Lower leg skin (tissue), 4 donors: ENCODE data around the gene RMI2. TPM values are rescaled to one million over a fixed set of nuclear protein-coding genes. Genes with fewer than 3 reads are reported as not detected.

Experiments
- DNase-seq, 2 donors: peaks; one replicate each; pipeline ENCODE4 v3.0.0-alpha.2; 2019; ENCODE audit warnings: low spot score in 2 of 2
- H3K4me3 ChIP-seq: fragments of 200-600 bp; sonication (generic); 2 replicates; pipeline ENCODE4 v1.5.1; 2017; ENCODE audit warnings: mild to moderate bottlenecking, low read depth; ENCODE audit not compliant: poor library complexity, severe bottlenecking
- CTCF ChIP-seq, 3 donors: fragments of 450-650 bp; IDR thresholded peaks; one replicate each; pipeline ENCODE4 v1.5.1; 2016; ENCODE audit warnings: antibody characterized with exemption in 3 of 3, mild to moderate bottlenecking in 3 of 3, moderate library complexity in 2 of 3
- POLR2A ChIP-seq, 2 donors: fragments of 450-650 bp; IDR thresholded peaks; one replicate each; pipeline ENCODE4 v1.6.1; 2016 to 2017; ENCODE audit warnings: antibody characterized with exemption in 2 of 2, mild to moderate bottlenecking in 1 of 2, moderate library complexity in 1 of 2
- whole genome bisulfite sequencing, 2 donors: methylation state at CpG; one replicate each; pipeline ENCODE4 v1.1.5; 2018; 5-methylcytosine and 5-hydroxymethylcytosine counted together
- intact Hi-C: fragments of 100-400 bp; cut with DNase I; formaldehyde crosslinking; loops from one replicate; pipeline ENCODE4 v1.15.0; 2023; ENCODE audit warnings: low total_unique reads
- total RNA-seq, 4 donors: library from RNA; depleted of rRNA; stranded (reverse); fragments of >200 nt; gene quantifications; one replicate each; pipeline ENCODE4 v1.1.0, GENCODE V29; 2016

The RMI2 gene
- total RNA-seq, 4 donors from 2014 or later = 5.9 to 12.7 (median 7.9) TPM

DNA sequence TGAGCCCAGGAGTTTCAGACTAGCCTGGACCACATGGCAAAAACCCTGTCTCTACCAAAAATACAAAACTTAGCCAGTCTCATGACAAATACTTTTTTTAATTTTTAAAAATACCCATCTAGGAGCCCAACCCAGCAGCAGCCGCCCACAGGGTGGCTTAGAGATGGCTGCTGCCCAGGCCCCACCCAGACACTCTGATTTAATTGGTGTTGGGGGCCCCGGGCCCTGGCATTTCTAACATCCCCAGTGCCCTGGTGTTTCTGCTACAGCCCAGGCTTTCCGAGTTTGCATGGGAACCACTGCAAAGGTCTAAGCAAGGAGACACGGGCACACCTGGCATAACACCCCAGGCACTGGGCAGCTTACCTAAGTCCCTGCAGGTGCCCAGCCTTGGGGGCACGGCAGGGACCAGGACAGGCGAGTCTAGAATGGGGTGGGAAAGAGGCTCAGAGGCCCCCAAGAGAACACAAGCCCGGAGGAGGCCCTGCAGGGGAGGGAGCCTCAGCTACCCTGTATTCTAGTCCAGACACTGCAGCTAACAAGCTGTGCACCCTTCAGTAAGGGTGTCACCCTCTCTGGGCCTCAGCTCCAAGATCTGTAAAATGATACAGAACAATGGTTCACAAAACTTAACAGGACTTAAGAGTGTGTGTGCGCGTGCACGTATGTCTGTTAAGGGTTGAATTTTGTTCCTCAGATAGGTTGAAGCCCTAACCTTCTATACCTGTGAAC is 48.8 kb downstream of the RMI2 start:
- intact Hi-C loops = loop anchor here (10.0 kb wide), 1 partner anchor 429 kb away; no protein-coding TSS in a partner anchor
- H3K4me3 ChIP-seq = no peak overlapping the region
- TF ChIP-seq CTCF (IDR thresholded peaks at IDR 0.05) (no peak), POLR2A (IDR thresholded peaks at IDR 0.05) (no peak)
- 76 to 85% methylated on average over 9 to 10 of the region's 10 CpGs for WGBS, 2 donors
- no peak for DNase-seq

- intact Hi-C loops = loop anchor here (10.0 kb wide), 1 partner anchor 430 kb away; no protein-coding TSS in a partner anchor
- no peak for DNase-seq
- 63 to 72% methylated on average over 3 of the region's 3 CpGs for whole genome bisulfite sequencing, 2 donors
- TF ChIP-seq CTCF (IDR thresholded peaks at IDR 0.05) (no peak), POLR2A (IDR thresholded peaks at IDR 0.05) (no peak)
- H3K4me3 ChIP-seq = no peak overlapping the region
Observed at GRCh38 chr16:11394593-11394960, 49.3 kb downstream of the RMI2 start.

DNA sequence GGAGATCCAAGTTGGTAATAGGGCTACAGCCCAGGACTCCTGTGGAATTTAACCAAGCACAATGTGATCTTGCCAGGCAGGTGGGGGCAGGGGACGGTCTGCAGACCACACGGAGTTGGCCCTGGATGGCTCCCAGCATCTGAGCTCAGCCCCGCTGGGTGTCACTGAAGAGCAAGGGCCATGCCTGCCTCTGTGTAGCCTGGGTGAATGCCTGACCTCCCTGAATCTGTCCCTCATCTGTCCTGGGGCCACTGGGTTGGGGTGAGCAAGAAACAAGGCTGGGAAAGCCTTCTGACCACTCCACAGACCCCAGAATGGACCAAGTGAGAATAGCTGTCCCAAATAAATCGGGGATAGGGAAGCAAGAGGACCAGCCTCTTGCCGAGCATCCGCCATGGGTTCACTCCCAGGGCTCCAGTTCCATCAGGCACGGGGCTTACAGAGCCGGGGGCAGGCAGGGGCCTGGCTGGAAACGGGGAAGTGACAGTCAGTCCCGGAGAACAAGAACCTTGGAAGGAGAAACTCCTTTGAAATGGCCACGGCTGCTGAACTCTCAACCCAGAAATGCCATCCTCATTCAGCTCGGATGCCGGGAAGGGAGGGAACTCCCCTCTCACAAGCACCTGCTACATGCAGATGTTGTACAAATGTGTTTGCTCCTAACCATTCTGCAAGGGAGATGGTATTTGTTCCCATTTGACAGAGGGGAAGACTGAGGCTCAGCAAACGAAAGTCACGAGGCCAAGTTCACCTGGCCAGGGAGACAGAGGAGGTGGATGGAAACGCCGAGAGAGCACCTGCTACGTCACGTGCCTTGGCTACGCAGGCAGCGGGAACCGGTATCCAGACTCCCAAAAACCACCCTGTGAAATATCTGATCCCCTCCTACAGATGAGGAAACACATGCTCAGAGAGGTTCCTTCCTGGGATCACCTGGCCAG is 50.0 kb downstream of the RMI2 start:
- H3K4me3 ChIP-seq = no peak overlapping the region
- WGBS, 2 donors = 62 to 66% methylated on average over 22 of the region's 22 CpGs
- TF ChIP-seq CTCF (IDR thresholded peaks at IDR 0.05) = no peak
- no peak for TF ChIP-seq POLR2A (IDR thresholded peaks at IDR 0.05)
- intact Hi-C loops = loop anchor here (5.0 to 10.0 kb wide), 2 partner anchors 430 to 672 kb away; no protein-coding TSS in a partner anchor
- no peak for DNase-seq

DNA sequence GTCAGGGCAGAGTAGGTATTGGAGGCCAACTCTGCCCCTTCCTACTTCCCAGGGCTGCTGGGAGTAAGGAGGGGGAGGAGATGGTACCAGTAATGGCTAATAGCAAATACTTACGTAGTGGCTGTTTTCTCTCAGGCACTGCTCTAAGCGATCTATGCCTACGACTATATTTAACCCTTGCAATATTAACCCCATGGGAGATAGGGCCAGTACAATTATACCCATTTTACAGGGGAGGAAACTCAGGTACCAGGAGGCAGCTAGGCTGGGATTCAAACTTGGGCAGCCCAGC is 50.6 kb downstream of the RMI2 start:
- WGBS, 2 donors = 5 to 7% methylated on average over 3 of the region's 3 CpGs
- H3K4me3 ChIP-seq = no peak overlapping the region
- TF ChIP-seq POLR2A (IDR thresholded peaks at IDR 0.05) = no peak
- TF ChIP-seq CTCF (IDR thresholded peaks at IDR 0.05) = no peak
- DNase-seq = no peak
- intact Hi-C loops = loop anchor here (5.0 to 10.0 kb wide), 2 partner anchors 431 to 671 kb away; no protein-coding TSS in a partner anchor

DNA sequence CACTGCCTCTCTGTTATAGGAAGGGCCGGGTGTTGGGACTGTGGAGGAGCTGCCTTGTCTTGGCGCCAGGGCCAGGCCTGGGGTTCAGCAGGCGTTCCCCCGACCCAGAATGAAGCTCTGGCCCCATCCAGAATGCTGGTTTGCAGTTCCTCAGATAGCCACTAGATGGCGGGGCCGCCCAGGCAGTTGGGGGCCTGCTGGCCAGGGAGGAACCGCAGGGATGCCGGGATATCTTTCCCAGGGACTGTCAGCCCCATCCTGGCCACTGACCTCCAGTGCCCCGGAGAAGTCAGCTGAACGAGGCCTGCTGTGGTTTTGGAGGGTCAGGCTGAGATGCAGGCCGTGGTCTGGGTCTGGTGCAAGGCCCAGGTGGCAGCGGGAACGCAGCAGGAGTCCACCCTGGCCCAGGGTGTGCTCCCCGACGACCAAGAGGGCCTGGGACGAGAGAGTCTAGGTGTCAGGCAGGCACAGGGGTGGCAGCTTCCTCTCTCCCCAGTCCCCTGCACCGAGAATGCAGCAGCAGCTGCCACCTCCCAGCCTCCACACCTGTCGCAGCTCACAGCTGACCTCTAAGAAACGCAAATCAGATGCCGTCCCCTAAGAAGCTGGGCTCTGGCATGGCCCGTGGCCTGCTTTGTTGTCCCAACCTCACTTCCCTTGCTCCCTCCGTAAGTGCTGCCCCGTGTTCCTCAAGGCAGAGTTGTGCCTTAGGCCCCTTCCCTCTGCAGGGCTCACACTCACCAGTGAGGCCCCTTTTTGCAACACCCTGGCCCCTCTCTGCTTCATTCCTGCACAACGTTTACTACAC is 51.2 kb downstream of the RMI2 start:
- 35 to 43% methylated on average over 20 to 21 of the region's 24 CpGs for WGBS, 2 donors
- intact Hi-C loops = loop anchor here (5.0 to 10.0 kb wide), 2 partner anchors 432 to 671 kb away; no protein-coding TSS in a partner anchor
- no peak overlapping the region for H3K4me3 ChIP-seq
- peak; percentile 51 to 94 for DNase-seq
- TF ChIP-seq CTCF (IDR thresholded peaks at IDR 0.05) (peak in 2 of 3 donors; percentile 38 to 93), POLR2A (IDR thresholded peaks at IDR 0.05) (no peak)
